Measurements from ENCODE around the gene THAP9. TPM values are rescaled to one million over a fixed set of nuclear protein-coding genes. Genes with fewer than 3 reads are reported as not detected.

THAP9 gene
- total RNA-seq, 4 donors from 2014 or later: 2.1 to 9.0 (median 3.9) TPM

DNA sequence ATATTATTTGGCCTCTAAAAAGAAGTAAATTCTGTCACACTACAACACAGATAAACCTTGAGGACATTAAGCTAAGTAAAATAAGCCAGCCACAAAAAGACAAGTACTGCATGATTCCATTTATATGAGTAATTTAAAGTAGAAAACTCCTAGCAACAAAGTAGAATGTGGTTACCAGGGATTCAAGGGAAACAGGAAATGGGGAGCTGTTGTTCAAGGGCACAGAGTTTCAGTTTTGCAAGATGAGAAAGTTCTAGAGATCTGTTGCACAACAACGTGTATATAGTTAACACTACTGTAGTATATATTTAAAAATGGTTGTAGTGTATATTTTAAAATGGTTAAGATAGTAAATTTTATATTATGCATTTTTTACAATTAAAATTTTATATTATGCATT lies 34.9 kb upstream of the THAP9 start:
- no peak for TF ChIP-seq CTCF (IDR thresholded peaks at IDR 0.05; ENCODE audit: low read depth)

- TF ChIP-seq CTCF (IDR thresholded peaks at IDR 0.05; ENCODE audit: low read depth): no peak
Observed at GRCh38 chr4:82866706-82867385, 33.7 kb upstream of the THAP9 start.

DNA sequence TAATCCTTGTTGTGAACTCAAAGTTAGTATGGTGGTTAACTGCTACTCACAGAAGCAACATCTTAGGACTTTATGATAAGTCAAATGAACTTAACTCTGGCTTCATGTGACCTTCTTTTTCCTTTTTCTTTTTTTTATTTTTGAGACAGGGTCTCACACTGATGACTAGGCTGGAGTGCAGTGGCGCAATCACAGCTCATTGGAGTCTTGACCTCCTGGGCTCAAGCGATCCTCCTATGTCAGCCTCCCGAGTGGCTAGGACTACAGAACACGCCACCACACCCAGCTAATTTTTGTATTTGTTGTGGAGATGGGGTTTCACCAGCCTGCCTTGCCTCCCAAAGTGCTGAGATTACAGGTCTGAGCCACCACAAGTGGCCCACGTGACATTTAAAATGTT lies 32.0 kb upstream of the THAP9 start:
- TF ChIP-seq CTCF (IDR thresholded peaks at IDR 0.05; ENCODE audit: low read depth): no peak

- TF ChIP-seq CTCF (IDR thresholded peaks at IDR 0.05; ENCODE audit: low read depth): no peak
Observed at GRCh38 chr4:82885410-82885809, 15.1 kb upstream of the THAP9 start.

- TF ChIP-seq CTCF (IDR thresholded peaks at IDR 0.05; ENCODE audit: low read depth): no peak
Observed at GRCh38 chr4:82886147-82886942, 14.2 kb upstream of the THAP9 start.

GRCh38 chr4:82889287-82889686 lies 11.2 kb upstream of the THAP9 start:
- no peak for TF ChIP-seq CTCF (IDR thresholded peaks at IDR 0.05; ENCODE audit: low read depth)

DNA sequence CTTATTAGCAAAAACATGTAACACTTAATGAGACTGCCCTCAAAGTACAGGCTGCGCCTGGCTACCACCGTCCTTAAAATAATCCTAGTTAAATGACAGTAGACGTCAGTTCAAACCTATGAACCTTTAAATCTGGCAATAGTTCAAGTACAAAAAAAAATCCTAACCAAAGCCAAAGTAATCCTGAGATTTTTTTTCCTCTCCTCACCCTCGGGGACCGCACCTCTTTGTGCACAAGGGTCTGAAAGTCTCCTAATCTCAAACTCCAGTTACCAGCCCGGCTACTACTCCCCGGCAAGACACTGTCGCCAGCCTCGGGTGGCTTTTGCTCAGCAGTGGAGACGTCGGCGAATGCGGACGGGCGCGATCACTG lies 10.0 kb upstream of the THAP9 start:
- TF ChIP-seq CTCF (IDR thresholded peaks at IDR 0.05; ENCODE audit: low read depth): no peak

Measured in subcutaneous adipose tissue (tissue), 4 donors.